IMR-90 (cell line): ENCODE measurements around the gene SUN5. TPM values are rescaled to one million over a fixed set of nuclear protein-coding genes. Genes with fewer than 3 reads are reported as not detected.
"Not testable (repeated sequence)": the region's sequence is repeated elsewhere in the genome, so short reads cannot be mapped to it uniquely, and the experiment has no call there.

Experiments
- ATAC-seq: fragments of 200-7000 bp; cut with Tn5 transposase; 2 replicates; pipeline ENCODE4 v1.9.1; 2020; ENCODE audit warnings: low read depth, mild to moderate bottlenecking, moderate library complexity
- BruUV-seq: library from RNA; stranded (reverse); fragments of 400-500 nt; replicated peaks from 2 replicates; lab custom pipeline; 2021; lab: Mats Ljungman, UMichigan
- CTCF ChIA-PET: fragments of 300-600 bp; formaldehyde crosslinking; extraction: SDS; loops from one replicate; lab custom pipeline; 2021; ENCODE audit warnings: antibody characterized with exemption; lab: Yijun Ruan, JAX
- POLR2A ChIA-PET: fragments of 300-600 bp; sonication (Branson Sonifier 250); formaldehyde crosslinking; loops from one replicate; lab custom pipeline; 2022; ENCODE audit warnings: antibody characterized with exemption; ENCODE audit not compliant: unreplicated experiment; lab: Charles Lee
- DNase-seq: peaks from one replicate; pipeline ENCODE4 v3.0.0; 2013
- H2AFZ ChIP-seq: replicated peaks from 2 replicates; pipeline ENCODE3; 2013; ENCODE audit warnings: low read length, mild to moderate bottlenecking; ENCODE audit not compliant: poor library complexity
- H2AK5ac ChIP-seq: 2 replicates; pipeline ENCODE4 v1.6.1; 2013; ENCODE audit warnings: low read depth, low read length, inconsistent platforms
- H2AK9ac ChIP-seq: replicated peaks from 2 replicates; pipeline ENCODE3; 2013; ENCODE audit warnings: mild to moderate bottlenecking, low read depth, low read length, moderate library complexity; ENCODE audit not compliant: poor library complexity
- H2BK120ac ChIP-seq: 2 replicates; pipeline ENCODE4 v1.6.1; 2013; ENCODE audit warnings: low read depth, low read length, inconsistent platforms
- H2BK15ac ChIP-seq: 3 replicates; pipeline ENCODE4 v1.6.1; 2013; ENCODE audit warnings: low read depth, low read length, inconsistent platforms
- H2BK20ac ChIP-seq: 2 replicates; pipeline ENCODE4 v1.6.1; 2013; ENCODE audit warnings: low read depth, mild to moderate bottlenecking, inconsistent platforms, low read length, moderate library complexity
- H2BK5ac ChIP-seq: 2 replicates; pipeline ENCODE4 v1.6.1; 2013; ENCODE audit warnings: mild to moderate bottlenecking, low read depth, low read length, inconsistent platforms; ENCODE audit not compliant: poor library complexity, severe bottlenecking
- H3K14ac ChIP-seq: replicated peaks from 2 replicates; pipeline ENCODE4 v1.6.1; 2013; ENCODE audit warnings: low read depth, low read length, inconsistent platforms
- H3K18ac ChIP-seq: 2 replicates; pipeline ENCODE4 v1.6.1; 2013; ENCODE audit warnings: low read depth, low read length, control low read depth
- H3K23ac ChIP-seq: 2 replicates; pipeline ENCODE4 v1.6.1; 2013; ENCODE audit warnings: low read depth, low read length, inconsistent platforms
- H3K27ac ChIP-seq: 2 replicates; pipeline ENCODE4 v1.5.1; 2013; ENCODE audit warnings: mild to moderate bottlenecking, control low read depth, low read length; ENCODE audit not compliant: insufficient read depth
- H3K27me3 ChIP-seq: 2 replicates; pipeline ENCODE4 v1.6.1; 2013; ENCODE audit warnings: low read length; ENCODE audit not compliant: control insufficient read depth, insufficient read depth
- H3K36me3 ChIP-seq: 2 replicates; pipeline ENCODE4 v1.6.1; 2013; ENCODE audit warnings: low read length, mixed read lengths; ENCODE audit not compliant: control insufficient read depth, insufficient read depth
- H3K4ac ChIP-seq: 2 replicates; pipeline ENCODE4 v1.6.1; 2013; ENCODE audit warnings: low read depth, low read length, inconsistent platforms
- H3K4me1 ChIP-seq: 2 replicates; pipeline ENCODE4 v1.6.1; 2013; ENCODE audit warnings: low read length, mixed read lengths; ENCODE audit not compliant: control insufficient read depth, insufficient read depth
- H3K4me2 ChIP-seq: 2 replicates; pipeline ENCODE4 v1.6.1; 2013; ENCODE audit warnings: low read depth, mild to moderate bottlenecking, control low read depth, low read length, moderate library complexity
- H3K4me3 ChIP-seq: 2 replicates; pipeline ENCODE4 v1.5.1; 2013; ENCODE audit warnings: low read depth, mild to moderate bottlenecking, control low read depth, low read length, moderate library complexity; ENCODE audit not compliant: insufficient read depth
- H3K56ac ChIP-seq: 2 replicates; pipeline ENCODE4 v1.6.1; 2013; ENCODE audit warnings: low read length, inconsistent platforms; ENCODE audit not compliant: insufficient read depth; ENCODE audit errors: extremely low read depth
- H3K79me1 ChIP-seq, 2 experiments: 2 replicates each; pipeline ENCODE4 v1.6.1; 2013; ENCODE audit warnings: low read length in 2 of 2, inconsistent platforms in 1 of 2, low read depth in 1 of 2
- H3K9ac ChIP-seq: 2 replicates; pipeline ENCODE4 v1.6.1; 2013; ENCODE audit warnings: low read depth, low read length, control low read depth
- H3K9me1 ChIP-seq: 2 replicates; pipeline ENCODE4 v1.6.1; 2013; ENCODE audit warnings: low read length, inconsistent platforms; ENCODE audit not compliant: insufficient read depth
- H3K9me3 ChIP-seq: 2 replicates; pipeline ENCODE4 v1.6.1; 2013; ENCODE audit warnings: low read length; ENCODE audit not compliant: control insufficient read depth, insufficient read depth
- H4K20me1 ChIP-seq: 2 replicates; pipeline ENCODE4 v1.6.1; 2013; ENCODE audit warnings: low read length, inconsistent platforms; ENCODE audit not compliant: insufficient read depth
- H4K5ac ChIP-seq: 2 replicates; pipeline ENCODE4 v1.6.1; 2013; ENCODE audit warnings: mild to moderate bottlenecking, low read depth, low read length, control low read depth
- H4K8ac ChIP-seq, 2 experiments: 2 replicates each; pipeline ENCODE4 v1.6.1; 2013; ENCODE audit warnings: low read depth in 2 of 2, low read length in 2 of 2, control low read depth in 1 of 2, inconsistent platforms in 1 of 2
- H4K91ac ChIP-seq: 2 replicates; pipeline ENCODE4 v1.6.1; 2013; ENCODE audit warnings: low read depth, low read length, inconsistent platforms; ENCODE audit not compliant: insufficient read depth
- WGBS, 2 experiments: methylation state at CpG; one replicate each; pipeline versions ENCODE4 v1.1.5 to v1.1.7; 2013; ENCODE audit warnings: missing lambda C conversion rate in 2 of 2; ENCODE audit not compliant: insufficient read length in 1 of 2; ENCODE audit errors: extremely low coverage in 2 of 2; 5-methylcytosine and 5-hydroxymethylcytosine counted together
- dilution Hi-C: fragments of 300-500 bp; cut with HindIII; formaldehyde crosslinking; loops from one replicate; pipeline ENCODE4 v1.14.3; 2018; ENCODE audit warnings: low sequenced_read_pairs; ENCODE audit not compliant: unreplicated experiment
- in situ Hi-C: fragments of 300-500 bp; cut with MboI; formaldehyde crosslinking; loops from 3 replicates; pipeline ENCODE4 v1.14.3; 2019; ENCODE audit warnings: low sequenced_read_pairs, inconsistent platforms, mixed read lengths
- intact Hi-C: fragments of 100-400 bp; cut with micrococcal nuclease; formaldehyde crosslinking; loops from 2 replicates; pipeline ENCODE4 v1.10.0; 2022
- polyA plus RNA-seq, 3 experiments: library from polyadenylated mRNA; depleted of rRNA; stranded (reverse); fragments of >200 nt; gene quantifications; 2 replicates each; pipeline ENCODE4 v1.2.3, GENCODE V29; 2012; ENCODE audit warnings: low replicate concordance in 1 of 3
- total RNA-seq: library from RNA; depleted of rRNA; stranded (reverse); fragments of >200 nt; gene quantifications from 2 replicates; pipeline ENCODE4 v1.2.3, GENCODE V29; 2012
- TF ChIP-seq, protein P1 (sequence below): fragments of 150-350 bp; IDR thresholded peaks from 2 replicates; pipeline ENCODE4 v1.6.1; 2016; ENCODE audit warnings: low read depth, mild to moderate bottlenecking, low read length, moderate library complexity, borderline replicate concordance
- TF ChIP-seq, protein P2 (sequence below): conservative IDR thresholded peaks from 2 replicates; pipeline ENCODE4 v1.5.1; 2012; ENCODE audit warnings: mild to moderate bottlenecking, low read depth, low read length, improper control_type of control experiment

The SUN5 gene
- total and polyA plus RNA-seq, 2 of the 4 experiments (the other 2 are of a cell fraction) = not detected

GRCh38 chr20:32957459-32957858, 46.8 kb downstream of the SUN5 start:
- Histone ChIP-seq H2BK5ac (no peak overlapping the region), H2BK15ac (no peak overlapping the region), H3K4ac (no peak overlapping the region), H4K20me1 (no peaks in the 10 kb centered on the region), H3K4me2 (no peak overlapping the region), H3K4me1 (no peaks in the 10 kb centered on the region), H3K9ac (no peak overlapping the region), H2BK120ac (no peak overlapping the region), H2BK20ac (no peak overlapping the region), H3K23ac (no peak overlapping the region), H3K27ac (no peak overlapping the region), H3K27me3 (no peaks in the 10 kb centered on the region; the same call in 1 of the 2 replicates), H3K56ac (no peak overlapping the region), H3K79me1 (no peaks in the 10 kb centered on the region), H2AFZ (no peak overlapping the region), H3K18ac (no peak overlapping the region), H3K36me3 (no peaks in the 10 kb centered on the region), H2AK9ac (no peak overlapping the region), H4K91ac (no peak overlapping the region), H3K4me3 (no peak overlapping the region), H2AK5ac (no peak overlapping the region), H4K8ac (no peak overlapping the region), H3K14ac (no peak overlapping the region), H3K9me1 (no peaks in the 10 kb centered on the region), H3K9me3 (peaks cover 6% of the 10 kb centered on the region), H4K5ac (no peak overlapping the region)
- WGBS, 2 experiments = 33% methylated on average over 4 of the region's 5 CpGs; no CpG with 5 or more reads in 1 of the 2 experiments
- no peak for DNase-seq
- in situ Hi-C loops (no loop called here), intact Hi-C loops (no loop called here), dilution Hi-C loops (no loop called here)
- ATAC-seq = no peak
- no TSS peak for BruUV-seq
- ChIA-PET CTCF (no interaction called here), POLR2A (no interaction called here)
- TF ChIP-seq, protein P1, sequence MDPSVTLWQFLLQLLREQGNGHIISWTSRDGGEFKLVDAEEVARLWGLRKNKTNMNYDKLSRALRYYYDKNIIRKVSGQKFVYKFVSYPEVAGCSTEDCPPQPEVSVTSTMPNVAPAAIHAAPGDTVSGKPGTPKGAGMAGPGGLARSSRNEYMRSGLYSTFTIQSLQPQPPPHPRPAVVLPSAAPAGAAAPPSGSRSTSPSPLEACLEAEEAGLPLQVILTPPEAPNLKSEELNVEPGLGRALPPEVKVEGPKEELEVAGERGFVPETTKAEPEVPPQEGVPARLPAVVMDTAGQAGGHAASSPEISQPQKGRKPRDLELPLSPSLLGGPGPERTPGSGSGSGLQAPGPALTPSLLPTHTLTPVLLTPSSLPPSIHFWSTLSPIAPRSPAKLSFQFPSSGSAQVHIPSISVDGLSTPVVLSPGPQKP = no peak
- TF ChIP-seq, protein P2, sequence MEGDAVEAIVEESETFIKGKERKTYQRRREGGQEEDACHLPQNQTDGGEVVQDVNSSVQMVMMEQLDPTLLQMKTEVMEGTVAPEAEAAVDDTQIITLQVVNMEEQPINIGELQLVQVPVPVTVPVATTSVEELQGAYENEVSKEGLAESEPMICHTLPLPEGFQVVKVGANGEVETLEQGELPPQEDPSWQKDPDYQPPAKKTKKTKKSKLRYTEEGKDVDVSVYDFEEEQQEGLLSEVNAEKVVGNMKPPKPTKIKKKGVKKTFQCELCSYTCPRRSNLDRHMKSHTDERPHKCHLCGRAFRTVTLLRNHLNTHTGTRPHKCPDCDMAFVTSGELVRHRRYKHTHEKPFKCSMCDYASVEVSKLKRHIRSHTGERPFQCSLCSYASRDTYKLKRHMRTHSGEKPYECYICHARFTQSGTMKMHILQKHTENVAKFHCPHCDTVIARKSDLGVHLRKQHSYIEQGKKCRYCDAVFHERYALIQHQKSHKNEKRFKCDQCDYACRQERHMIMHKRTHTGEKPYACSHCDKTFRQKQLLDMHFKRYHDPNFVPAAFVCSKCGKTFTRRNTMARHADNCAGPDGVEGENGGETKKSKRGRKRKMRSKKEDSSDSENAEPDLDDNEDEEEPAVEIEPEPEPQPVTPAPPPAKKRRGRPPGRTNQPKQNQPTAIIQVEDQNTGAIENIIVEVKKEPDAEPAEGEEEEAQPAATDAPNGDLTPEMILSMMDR = no peak

- H3K4me1 ChIP-seq, H3K9ac ChIP-seq, H3K79me1 ChIP-seq, H3K9me3 ChIP-seq, H3K4ac ChIP-seq, H2BK15ac ChIP-seq, H3K14ac ChIP-seq, H2BK120ac ChIP-seq, H4K5ac ChIP-seq, H2AK9ac ChIP-seq, H2BK5ac ChIP-seq, H3K4me3 ChIP-seq, dilution Hi-C loops, H4K8ac ChIP-seq, H3K9me1 ChIP-seq, H2AK5ac ChIP-seq, H3K23ac ChIP-seq, H2AFZ ChIP-seq, ATAC-seq, BruUV-seq, DNase-seq, H3K27ac ChIP-seq, H4K20me1 ChIP-seq, H3K36me3 ChIP-seq, in situ Hi-C loops, H3K4me2 ChIP-seq, intact Hi-C loops, H3K56ac ChIP-seq, H3K18ac ChIP-seq, H2BK20ac ChIP-seq, H4K91ac ChIP-seq: not testable (repeated sequence)
- H3K27me3 ChIP-seq = peaks cover 10% of the 10 kb centered on the region
- POLR2A ChIA-PET = interaction anchor here (0.5 kb wide), 1 partner anchor 1045 kb away, joined by 3 read pairs; no protein-coding TSS in a partner anchor
- WGBS, 2 experiments = no CpG with 5 or more reads among the region's 4 CpGs
- CTCF ChIA-PET = interaction anchor here (1.4 kb wide), 1 partner anchor 48 kb away, joined by 3 read pairs; no protein-coding TSS in a partner anchor
These were observed 53.7 kb downstream of the SUN5 start for GRCh38 chr20:32950539-32950938.
